ENCODE measurements around the gene PGM5. TPM values are rescaled to one million over a fixed set of nuclear protein-coding genes. Genes with fewer than 3 reads are reported as not detected.
"Not testable (repeated sequence)": the region's sequence is repeated elsewhere in the genome, so short reads cannot be mapped to it uniquely, and the experiment has no call there.

PGM5 gene
- total RNA-seq, 1 experiment from 2014 or later: not detected

GRCh38 chr9:68342265-68343025 is 14.0 kb upstream of the PGM5 start:
- POLR2A ChIA-PET (ENCODE audit: unreplicated experiment); H3K4me1 ChIP-seq (replicated peaks; ENCODE audit: insufficient read depth); H3K9me3 ChIP-seq (ENCODE audit: insufficient read depth, low read depth); H3F3A ChIP-seq (ENCODE audit: insufficient read depth, low read depth); H3K4me2 ChIP-seq; H3K36me3 ChIP-seq (ENCODE audit: low read depth); H2AFZ ChIP-seq; H3K9me2 ChIP-seq (ENCODE audit: insufficient read depth); H3K79me2 ChIP-seq (ENCODE audit: low read depth); intact Hi-C loops (cut with micrococcal nuclease; ENCODE audit: unreplicated experiment); H3K4me3 ChIP-seq; DNase-seq; H4K20me1 ChIP-seq (ENCODE audit: insufficient read depth); BruUV-seq (replicated peaks); H3K27me3 ChIP-seq (ENCODE audit: insufficient read depth, low read depth); H3K27ac ChIP-seq: not testable (repeated sequence)
- TF ChIP-seq, protein P1, sequence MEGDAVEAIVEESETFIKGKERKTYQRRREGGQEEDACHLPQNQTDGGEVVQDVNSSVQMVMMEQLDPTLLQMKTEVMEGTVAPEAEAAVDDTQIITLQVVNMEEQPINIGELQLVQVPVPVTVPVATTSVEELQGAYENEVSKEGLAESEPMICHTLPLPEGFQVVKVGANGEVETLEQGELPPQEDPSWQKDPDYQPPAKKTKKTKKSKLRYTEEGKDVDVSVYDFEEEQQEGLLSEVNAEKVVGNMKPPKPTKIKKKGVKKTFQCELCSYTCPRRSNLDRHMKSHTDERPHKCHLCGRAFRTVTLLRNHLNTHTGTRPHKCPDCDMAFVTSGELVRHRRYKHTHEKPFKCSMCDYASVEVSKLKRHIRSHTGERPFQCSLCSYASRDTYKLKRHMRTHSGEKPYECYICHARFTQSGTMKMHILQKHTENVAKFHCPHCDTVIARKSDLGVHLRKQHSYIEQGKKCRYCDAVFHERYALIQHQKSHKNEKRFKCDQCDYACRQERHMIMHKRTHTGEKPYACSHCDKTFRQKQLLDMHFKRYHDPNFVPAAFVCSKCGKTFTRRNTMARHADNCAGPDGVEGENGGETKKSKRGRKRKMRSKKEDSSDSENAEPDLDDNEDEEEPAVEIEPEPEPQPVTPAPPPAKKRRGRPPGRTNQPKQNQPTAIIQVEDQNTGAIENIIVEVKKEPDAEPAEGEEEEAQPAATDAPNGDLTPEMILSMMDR (conservative IDR thresholded peaks at IDR 0.05): peak; percentile 54
- CTCF ChIA-PET: interaction anchor here (0.6 kb wide), 1 partner anchor 710 kb away, joined by 3 read pairs; no protein-coding TSS in a partner anchor

- H2AFZ ChIP-seq; BruUV-seq (replicated peaks); CTCF ChIA-PET; H3K9me3 ChIP-seq (ENCODE audit: insufficient read depth, low read depth); H3K4me1 ChIP-seq (replicated peaks; ENCODE audit: insufficient read depth); DNase-seq; H3K4me2 ChIP-seq; H3K9me2 ChIP-seq (ENCODE audit: insufficient read depth); H3K27ac ChIP-seq; H3F3A ChIP-seq (ENCODE audit: insufficient read depth, low read depth); POLR2A ChIA-PET (ENCODE audit: unreplicated experiment); H3K36me3 ChIP-seq (ENCODE audit: low read depth); H3K4me3 ChIP-seq; H4K20me1 ChIP-seq (ENCODE audit: insufficient read depth); H3K27me3 ChIP-seq (ENCODE audit: insufficient read depth, low read depth); intact Hi-C loops (cut with micrococcal nuclease; ENCODE audit: unreplicated experiment); H3K79me2 ChIP-seq (ENCODE audit: low read depth): not testable (repeated sequence)
Observed at GRCh38 chr9:68343242-68343641, 13.2 kb upstream of the PGM5 start.

DNA sequence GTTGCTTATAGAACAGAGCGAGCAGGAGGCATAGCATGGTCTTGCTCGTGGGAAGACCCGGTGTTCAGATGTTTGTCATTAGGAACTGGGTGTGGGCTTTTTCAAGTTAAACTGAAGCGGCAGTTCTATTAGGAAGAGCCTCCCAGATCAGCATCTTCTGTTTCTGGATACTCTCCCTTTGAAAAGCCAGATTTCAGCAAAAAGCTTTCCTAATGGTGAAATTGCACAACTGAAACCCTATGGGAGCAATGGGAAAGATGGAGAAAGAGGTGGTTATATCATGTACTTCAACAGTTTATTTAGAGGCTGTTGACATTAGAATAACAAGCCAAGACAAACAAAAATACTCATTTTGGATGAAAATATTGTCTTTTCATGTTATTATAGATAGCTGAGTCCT is 12.4 kb upstream of the PGM5 start:
- BruUV-seq (replicated peaks): not testable (repeated sequence)

DNA sequence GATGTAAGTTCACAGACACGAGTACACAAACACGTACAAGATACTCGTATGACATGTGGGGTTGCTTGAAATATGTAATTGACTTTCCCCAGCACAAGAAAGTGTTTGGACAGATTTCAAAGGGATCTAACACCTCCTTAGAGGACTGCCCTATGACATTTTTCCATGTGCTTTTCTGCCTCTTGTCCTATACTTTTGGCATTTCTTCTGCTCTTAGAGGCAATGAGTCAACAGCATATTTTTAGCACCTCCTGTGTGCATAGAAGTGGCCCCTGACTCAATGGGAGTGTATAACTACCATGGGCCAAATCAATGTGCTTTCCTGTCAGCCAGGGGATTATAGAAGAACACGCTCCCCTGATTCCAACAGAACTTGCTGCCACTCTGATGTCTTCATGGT is 4.7 kb upstream of the PGM5 start:
- intact Hi-C loops (cut with micrococcal nuclease; ENCODE audit: unreplicated experiment); H3K79me2 ChIP-seq (ENCODE audit: low read depth); H3K9me2 ChIP-seq (ENCODE audit: insufficient read depth); H3F3A ChIP-seq (ENCODE audit: insufficient read depth, low read depth); H4K20me1 ChIP-seq (ENCODE audit: insufficient read depth); POLR2A ChIA-PET (ENCODE audit: unreplicated experiment); CTCF ChIA-PET; H3K27me3 ChIP-seq (ENCODE audit: insufficient read depth, low read depth); H3K4me3 ChIP-seq; H3K27ac ChIP-seq; BruUV-seq (replicated peaks); DNase-seq; H3K4me2 ChIP-seq; H3K9me3 ChIP-seq (ENCODE audit: insufficient read depth, low read depth); H2AFZ ChIP-seq; H3K36me3 ChIP-seq (ENCODE audit: low read depth); H3K4me1 ChIP-seq (replicated peaks; ENCODE audit: insufficient read depth): not testable (repeated sequence)

More for the DNA sequence above, 12.4 kb upstream of the PGM5 start:
- H3K27ac ChIP-seq; H3K27me3 ChIP-seq (ENCODE audit: insufficient read depth, low read depth); H3K4me1 ChIP-seq (replicated peaks; ENCODE audit: insufficient read depth); intact Hi-C loops (cut with micrococcal nuclease; ENCODE audit: unreplicated experiment); H3K4me2 ChIP-seq; DNase-seq; H4K20me1 ChIP-seq (ENCODE audit: insufficient read depth); H2AFZ ChIP-seq; H3K4me3 ChIP-seq; H3K9me3 ChIP-seq (ENCODE audit: insufficient read depth, low read depth); H3K79me2 ChIP-seq (ENCODE audit: low read depth); POLR2A ChIA-PET (ENCODE audit: unreplicated experiment); H3K36me3 ChIP-seq (ENCODE audit: low read depth); CTCF ChIA-PET; H3K9me2 ChIP-seq (ENCODE audit: insufficient read depth); H3F3A ChIP-seq (ENCODE audit: insufficient read depth, low read depth): not testable (repeated sequence)

DNA sequence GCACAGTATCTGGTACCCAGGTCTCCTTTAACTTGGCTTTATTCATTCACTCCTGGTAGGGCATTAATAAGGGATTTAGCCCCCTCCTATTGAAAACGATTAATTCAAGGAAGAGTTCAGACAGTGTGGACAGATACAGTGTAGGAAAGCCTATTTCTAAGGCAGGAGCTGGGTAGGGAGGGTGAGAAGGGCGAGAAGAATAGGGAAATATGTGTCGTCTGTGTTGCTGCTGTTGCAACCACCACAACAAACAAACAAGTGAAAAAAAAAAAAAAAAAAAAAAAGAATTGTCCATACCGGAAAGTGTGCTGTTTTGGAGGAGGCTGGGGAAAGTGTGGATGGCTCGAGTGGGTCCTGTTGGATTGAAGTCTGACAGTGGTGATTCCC is 425 bp upstream of the PGM5 start:
- H3K27ac ChIP-seq; intact Hi-C loops (cut with micrococcal nuclease; ENCODE audit: unreplicated experiment); DNase-seq; H3K4me3 ChIP-seq; H3K79me2 ChIP-seq (ENCODE audit: low read depth); CTCF ChIA-PET; H3K27me3 ChIP-seq (ENCODE audit: insufficient read depth, low read depth); H3F3A ChIP-seq (ENCODE audit: insufficient read depth, low read depth); H3K9me2 ChIP-seq (ENCODE audit: insufficient read depth); BruUV-seq (replicated peaks); H3K36me3 ChIP-seq (ENCODE audit: low read depth); H2AFZ ChIP-seq; H4K20me1 ChIP-seq (ENCODE audit: insufficient read depth); H3K4me1 ChIP-seq (replicated peaks; ENCODE audit: insufficient read depth); POLR2A ChIA-PET (ENCODE audit: unreplicated experiment); H3K9me3 ChIP-seq (ENCODE audit: insufficient read depth, low read depth); H3K4me2 ChIP-seq: not testable (repeated sequence)

DNA sequence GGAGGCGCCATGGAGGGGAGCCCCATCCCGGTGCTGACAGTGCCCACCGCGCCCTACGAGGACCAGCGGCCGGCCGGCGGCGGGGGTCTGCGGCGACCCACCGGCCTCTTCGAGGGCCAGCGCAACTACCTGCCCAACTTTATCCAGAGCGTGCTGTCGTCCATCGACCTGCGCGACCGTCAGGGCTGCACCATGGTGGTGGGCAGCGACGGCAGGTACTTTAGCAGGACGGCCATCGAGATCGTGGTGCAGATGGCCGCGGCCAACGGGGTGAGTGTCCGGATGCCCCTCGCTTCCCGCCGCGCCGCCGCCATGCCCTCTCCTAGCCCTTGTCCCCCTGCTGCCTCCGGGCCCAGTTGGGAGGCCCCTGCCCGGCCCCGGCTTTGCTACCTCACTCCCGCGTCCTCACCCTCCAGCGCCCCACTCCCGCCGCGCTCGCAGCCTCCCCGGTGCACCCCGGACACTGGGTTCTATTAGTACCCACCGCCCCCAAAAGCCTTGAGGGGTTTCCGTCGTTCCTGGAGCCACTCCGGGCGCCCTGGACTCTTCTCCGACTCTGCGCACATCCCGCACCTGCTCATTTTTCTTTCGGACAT is 806 bp downstream of the PGM5 start:
- DNase-seq; intact Hi-C loops (cut with micrococcal nuclease; ENCODE audit: unreplicated experiment); H3K36me3 ChIP-seq (ENCODE audit: low read depth); H4K20me1 ChIP-seq (ENCODE audit: insufficient read depth); CTCF ChIA-PET; H2AFZ ChIP-seq; H3K4me1 ChIP-seq (replicated peaks; ENCODE audit: insufficient read depth); H3K79me2 ChIP-seq (ENCODE audit: low read depth); POLR2A ChIA-PET (ENCODE audit: unreplicated experiment); BruUV-seq (replicated peaks); H3K9me3 ChIP-seq (ENCODE audit: insufficient read depth, low read depth); H3K4me3 ChIP-seq; H3K27ac ChIP-seq; H3F3A ChIP-seq (ENCODE audit: insufficient read depth, low read depth); H3K4me2 ChIP-seq; H3K9me2 ChIP-seq (ENCODE audit: insufficient read depth); H3K27me3 ChIP-seq (ENCODE audit: insufficient read depth, low read depth): not testable (repeated sequence)
